ENCODE measurements around the gene LMO7. TPM values are rescaled to one million over a fixed set of nuclear protein-coding genes. Genes with fewer than 3 reads are reported as not detected.

Gene LMO7
- total RNA-seq, 1 experiment from 2014 or later, result 130 TPM

GRCh38 chr13:75841905-75842304 lies 205.8 kb downstream of the LMO7 start:
- no peak for DNase-seq (ENCODE audit: low spot score)

- no peak for DNase-seq (ENCODE audit: low spot score)
Measured at GRCh38 chr13:75843074-75843473, 206.9 kb downstream of the LMO7 start.

- DNase-seq (ENCODE audit: low spot score), result no peak
Measured at GRCh38 chr13:75843991-75844390, 207.9 kb downstream of the LMO7 start.

- no peak for DNase-seq (ENCODE audit: low spot score)
Measured at GRCh38 chr13:75847588-75847987, 211.5 kb downstream of the LMO7 start.

GRCh38 chr13:75850916-75851315 lies 214.8 kb downstream of the LMO7 start:
- DNase-seq (ENCODE audit: low spot score), result peak; percentile 32

- DNase-seq (ENCODE audit: low spot score), result no peak
Measured at GRCh38 chr13:75855216-75855615, 219.1 kb downstream of the LMO7 start.

GRCh38 chr13:75855847-75856246 lies 219.7 kb downstream of the LMO7 start:
- no peak for DNase-seq (ENCODE audit: low spot score)

- DNase-seq (ENCODE audit: low spot score), result no peak
Measured at GRCh38 chr13:75857291-75857690, 221.2 kb downstream of the LMO7 start.

- DNase-seq (ENCODE audit: low spot score), result no peak
Measured at GRCh38 chr13:75860935-75861334, 224.8 kb downstream of the LMO7 start.

GRCh38 chr13:75861786-75862185 lies 225.7 kb downstream of the LMO7 start:
- no peak for DNase-seq (ENCODE audit: low spot score)

- no peak for DNase-seq (ENCODE audit: low spot score)
Measured at GRCh38 chr13:75864718-75865117, 228.6 kb downstream of the LMO7 start.

- DNase-seq (ENCODE audit: low spot score), result no peak
Measured at GRCh38 chr13:75867379-75868117, 231.4 kb downstream of the LMO7 start.

GRCh38 chr13:75869981-75870380 lies 233.9 kb downstream of the LMO7 start:
- no peak for DNase-seq (ENCODE audit: low spot score)

GRCh38 chr13:75870397-75870903 lies 234.3 kb downstream of the LMO7 start:
- peak; percentile 69 for DNase-seq (ENCODE audit: low spot score)

GRCh38 chr13:75871059-75871458 lies 234.9 kb downstream of the LMO7 start:
- DNase-seq (ENCODE audit: low spot score), result no peak

GRCh38 chr13:75872980-75873379 lies 236.8 kb downstream of the LMO7 start:
- no peak for DNase-seq (ENCODE audit: low spot score)

- no peak for DNase-seq (ENCODE audit: low spot score)
Measured at GRCh38 chr13:75873494-75873893, 237.4 kb downstream of the LMO7 start.

- no peak for DNase-seq (ENCODE audit: low spot score)
Measured at GRCh38 chr13:75875450-75875849, 239.3 kb downstream of the LMO7 start.

GRCh38 chr13:75876142-75877050 lies 240.3 kb downstream of the LMO7 start:
- peak; percentile 93 for DNase-seq (ENCODE audit: low spot score)

- DNase-seq (ENCODE audit: low spot score), result no peak
Measured at GRCh38 chr13:75877071-75877470, 240.9 kb downstream of the LMO7 start.

GRCh38 chr13:75879656-75880055 lies 243.5 kb downstream of the LMO7 start:
- DNase-seq (ENCODE audit: low spot score), result no peak

GRCh38 chr13:75881109-75881775 lies 245.1 kb downstream of the LMO7 start:
- DNase-seq (ENCODE audit: low spot score), result no peak
